Activated CD8-positive, alpha-beta memory T cell treated with anti-CD3 and anti-CD28 coated beads, Interleukin-2, amount 50 U/mL, for 48 hours (primary cell): ENCODE data around the gene HPS1.

Source experiments
- DNase-seq: peaks from one replicate; pipeline ENCODE4 v3.0.0-alpha.2; 2020

Gene HPS1

DNA sequence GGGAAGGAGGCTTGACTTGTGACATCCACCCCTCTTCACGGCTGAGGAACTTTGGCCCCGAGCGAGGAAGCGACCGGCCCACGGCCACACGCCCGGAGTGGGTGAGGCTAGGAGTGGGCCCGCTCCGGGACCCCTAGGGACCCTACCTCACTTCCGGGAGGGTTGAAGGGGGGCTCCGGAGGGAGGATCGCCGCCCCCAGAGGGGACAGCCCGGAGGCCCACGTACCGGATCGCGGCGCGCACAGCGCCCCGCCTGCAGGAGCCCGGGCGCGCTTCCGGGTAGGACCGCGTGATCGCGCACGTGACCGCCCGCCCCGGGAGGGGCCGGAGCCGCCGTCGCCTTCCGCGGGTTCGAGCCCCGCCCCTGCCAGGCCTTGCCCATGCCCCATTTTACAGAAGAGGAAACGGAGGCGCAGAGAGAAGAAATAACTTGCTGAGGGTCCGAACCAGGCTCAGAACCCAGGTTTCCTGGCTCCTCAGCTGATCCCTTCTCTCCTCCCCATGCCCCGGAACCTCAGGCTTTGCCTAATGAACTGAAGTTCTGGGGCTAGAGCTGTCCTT is at the start of gene HPS1:
Gene HPS1 (minus strand): TSS at position 275 of the 561 bp plus-strand sequence. CDS start 3,695 bp downstream, outside the sequence.
- peak; percentile 93 for DNase-seq

- no peak for DNase-seq
Observed at GRCh38 chr10:98492763-98493162, 46.0 kb upstream of the HPS1 start.

DNA sequence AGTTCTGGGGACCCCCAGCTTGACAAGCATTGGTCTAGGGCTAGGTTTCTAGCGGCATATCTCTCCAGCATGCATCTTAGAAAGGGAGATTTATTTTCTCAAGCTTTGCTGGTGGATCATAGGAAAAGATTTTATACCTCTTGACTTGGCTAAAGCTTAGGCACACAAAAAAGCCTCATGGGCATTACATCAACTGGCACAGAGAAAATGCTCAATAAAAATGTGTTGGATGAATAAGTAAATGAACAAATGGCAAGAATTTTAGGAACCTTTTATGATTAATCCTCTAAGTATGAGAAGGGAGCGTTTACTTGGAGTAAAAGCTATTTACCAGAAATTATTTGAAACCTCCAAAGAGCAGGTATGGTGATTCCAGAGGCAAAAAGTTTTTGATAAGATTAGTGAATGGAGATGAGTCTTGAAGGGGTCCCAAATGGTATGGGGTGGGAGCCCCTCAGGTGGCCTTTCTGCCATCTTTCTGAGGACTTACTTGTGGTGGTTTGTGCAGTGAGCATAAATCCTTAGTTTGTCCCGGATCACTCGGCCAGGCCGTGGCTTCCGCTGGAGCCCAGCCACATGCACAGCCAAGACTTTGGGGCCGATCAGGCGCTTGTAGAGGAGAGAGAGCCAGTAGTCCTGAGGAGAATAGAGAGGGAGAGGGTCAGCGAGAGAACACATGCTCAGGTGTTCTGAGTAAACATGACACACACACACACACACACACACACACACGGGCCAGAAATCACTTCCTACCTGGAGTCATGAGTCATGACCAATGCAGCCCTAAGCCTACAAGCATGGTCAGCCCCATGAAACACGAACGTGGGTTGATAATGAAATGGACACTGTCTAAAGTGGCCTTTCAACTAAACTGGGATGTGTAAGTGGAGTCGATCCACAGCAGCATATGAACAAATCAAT is 43.1 kb upstream of the HPS1 start:
- DNase-seq: no peak

DNA sequence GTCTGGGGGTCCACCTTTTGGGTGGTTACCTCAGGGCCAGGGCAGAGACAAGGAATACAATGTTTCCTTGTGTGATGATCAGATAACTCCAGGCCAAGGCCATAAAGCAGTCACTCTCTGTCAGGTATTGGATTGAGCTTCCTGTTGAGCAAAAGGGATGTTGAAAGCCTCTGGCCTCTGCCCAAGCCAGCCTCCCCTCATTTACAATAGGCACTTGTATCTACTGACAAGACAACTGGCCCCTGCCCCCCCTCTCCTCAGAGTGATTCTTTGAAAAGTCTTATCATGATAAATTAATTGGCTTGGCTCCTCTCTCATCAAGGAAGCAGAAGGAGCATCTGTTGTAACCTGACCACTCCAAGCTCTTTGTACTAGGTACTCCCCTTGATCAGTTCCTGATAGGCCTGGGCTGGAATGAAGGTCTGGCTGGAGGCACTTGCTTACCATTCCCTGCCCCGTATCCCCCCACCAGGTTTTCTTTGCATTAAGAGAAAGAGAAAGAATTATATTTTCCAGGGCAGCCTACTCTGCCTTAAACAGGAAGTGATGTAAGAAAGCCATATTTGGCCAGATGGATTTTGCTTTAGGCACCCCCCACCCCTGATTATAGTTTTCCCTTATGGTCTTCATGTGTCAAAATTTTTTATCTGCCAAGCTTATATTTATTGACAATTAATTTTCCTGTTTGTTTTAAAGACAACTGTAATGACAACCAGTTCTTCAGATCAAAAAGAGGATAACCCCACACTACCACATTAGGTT is 42.1 kb upstream of the HPS1 start:
- DNase-seq: no peak

DNA sequence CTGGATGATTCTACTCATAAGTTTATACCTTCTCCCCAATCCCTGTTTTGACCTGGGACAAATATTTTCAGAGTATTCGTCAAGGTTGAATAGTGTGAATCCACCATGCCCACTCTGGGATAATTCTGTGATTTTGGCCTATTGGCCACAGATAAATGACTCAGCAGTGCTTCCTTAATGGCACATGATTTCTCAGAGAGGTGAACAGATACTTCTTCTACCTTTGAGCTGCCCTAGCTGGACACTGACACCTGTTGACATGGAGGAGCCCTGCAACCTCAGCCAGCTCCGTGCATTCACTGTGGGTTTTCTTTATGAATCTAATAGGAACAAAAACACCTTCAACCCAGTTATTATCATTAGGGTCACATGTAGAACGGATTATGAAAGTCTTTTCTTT is 40.9 kb upstream of the HPS1 start:
- DNase-seq: no peak

- DNase-seq: no peak
Observed at GRCh38 chr10:98486421-98486820, 39.7 kb upstream of the HPS1 start.

GRCh38 chr10:98485959-98486358 is 39.2 kb upstream of the HPS1 start:
- DNase-seq: no peak

DNA sequence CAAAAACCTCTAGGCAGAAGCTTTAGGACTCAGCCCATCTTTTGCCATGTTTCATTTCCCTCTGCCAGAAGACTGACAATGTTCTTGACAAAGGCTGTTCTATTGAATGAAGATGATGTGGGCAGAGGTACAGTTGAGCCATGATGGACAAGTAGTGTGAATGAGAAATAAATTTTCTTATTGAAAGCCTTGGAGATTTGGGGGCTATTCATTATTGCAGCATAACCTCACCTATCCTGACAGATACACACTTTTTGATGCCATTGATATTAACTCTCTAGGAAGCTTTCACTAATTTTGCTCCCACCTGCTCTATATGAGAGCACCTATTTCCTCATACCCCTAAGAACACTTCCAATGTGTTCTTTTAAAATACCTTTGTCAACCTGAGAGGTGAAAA is 36.9 kb upstream of the HPS1 start:
- no peak for DNase-seq

- no peak for DNase-seq
Observed at GRCh38 chr10:98482096-98482495, 35.4 kb upstream of the HPS1 start.

DNA sequence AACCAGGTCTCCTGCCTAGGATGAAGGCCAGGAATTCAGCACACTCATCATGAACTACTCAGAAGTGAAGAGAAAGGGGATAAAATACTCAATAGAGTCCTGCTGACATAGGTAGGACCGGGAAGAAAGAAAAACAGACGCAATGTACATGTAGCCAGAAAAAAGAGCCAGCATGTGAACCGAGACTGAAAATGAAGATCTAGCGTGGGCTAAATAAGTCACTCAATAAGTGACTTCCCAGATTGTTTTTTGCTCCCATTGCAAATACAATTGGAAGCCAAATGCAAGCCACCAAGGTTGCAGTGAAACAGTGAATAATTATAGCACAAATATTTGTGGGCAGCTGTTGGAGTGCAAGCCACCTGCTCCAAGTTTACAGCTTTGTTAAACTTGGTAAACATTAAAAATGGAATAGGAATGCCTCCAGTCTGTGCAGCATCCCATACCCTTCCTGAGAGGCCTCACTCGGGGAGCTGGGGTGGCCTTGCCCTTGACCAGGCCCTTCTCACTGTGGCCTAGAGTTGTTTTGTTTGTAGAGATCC is 34.7 kb upstream of the HPS1 start:
- DNase-seq: no peak

- DNase-seq: no peak
Observed at GRCh38 chr10:98478430-98479222, 31.9 kb upstream of the HPS1 start.

- DNase-seq: no peak
Observed at GRCh38 chr10:98477861-98478260, 31.1 kb upstream of the HPS1 start.

DNA sequence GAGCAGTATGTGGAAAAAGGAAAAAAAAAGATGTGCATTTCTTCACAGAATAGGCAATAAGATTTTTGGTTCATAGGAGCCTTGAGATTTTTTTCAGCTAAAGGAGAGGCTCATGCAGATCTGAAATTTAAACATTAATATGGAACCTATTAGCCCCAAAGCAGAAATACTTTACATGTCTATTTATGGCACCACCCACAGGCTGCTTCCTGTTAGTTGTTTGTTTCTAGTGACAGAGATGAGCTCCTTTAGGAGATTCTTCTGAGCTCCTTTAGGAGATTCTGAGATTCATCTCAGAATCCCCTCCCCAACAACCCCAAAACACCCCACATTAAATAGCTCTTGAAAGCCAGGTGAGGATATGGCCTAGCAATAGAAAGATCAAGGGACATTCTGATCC is 27.9 kb upstream of the HPS1 start:
- no peak for DNase-seq

DNA sequence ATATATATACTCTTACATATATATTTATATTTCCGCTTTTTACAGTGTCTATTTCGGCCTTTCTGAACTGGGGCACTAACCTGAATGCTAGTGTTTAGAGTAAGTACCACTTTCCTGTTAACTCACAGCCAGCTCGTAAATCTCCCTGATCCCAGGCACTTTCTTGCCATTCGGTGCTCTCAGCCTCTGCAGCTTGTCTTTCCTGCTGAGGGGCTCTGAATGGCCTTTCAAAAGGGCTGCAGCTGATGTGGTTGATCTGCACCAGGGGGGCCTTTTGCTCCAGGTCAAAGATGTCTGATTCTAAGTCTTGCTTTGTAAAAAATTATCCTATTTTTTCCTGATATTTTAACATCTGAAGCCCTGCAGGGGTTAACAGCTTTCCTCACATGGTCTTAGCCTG is 25.5 kb upstream of the HPS1 start:
- no peak for DNase-seq

DNA sequence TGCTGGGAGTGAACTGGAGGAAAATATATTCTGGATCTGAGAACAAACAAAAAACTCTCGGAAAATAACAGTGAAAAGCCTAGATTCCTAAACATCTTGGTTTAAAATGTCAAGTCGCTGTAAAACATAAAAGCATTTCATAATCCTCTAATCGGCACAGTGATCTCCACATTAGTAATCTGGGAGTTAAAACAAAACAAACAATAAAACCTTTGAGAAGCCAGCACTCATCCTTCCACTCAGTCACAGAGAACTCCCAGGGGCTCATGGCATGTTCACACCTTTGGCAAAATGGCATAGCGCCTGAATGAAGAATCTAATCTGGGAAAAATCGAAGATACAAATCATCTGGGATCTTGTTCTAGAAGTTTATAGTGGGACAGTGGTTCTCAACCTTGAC is 24.1 kb upstream of the HPS1 start:
- no peak for DNase-seq

DNA sequence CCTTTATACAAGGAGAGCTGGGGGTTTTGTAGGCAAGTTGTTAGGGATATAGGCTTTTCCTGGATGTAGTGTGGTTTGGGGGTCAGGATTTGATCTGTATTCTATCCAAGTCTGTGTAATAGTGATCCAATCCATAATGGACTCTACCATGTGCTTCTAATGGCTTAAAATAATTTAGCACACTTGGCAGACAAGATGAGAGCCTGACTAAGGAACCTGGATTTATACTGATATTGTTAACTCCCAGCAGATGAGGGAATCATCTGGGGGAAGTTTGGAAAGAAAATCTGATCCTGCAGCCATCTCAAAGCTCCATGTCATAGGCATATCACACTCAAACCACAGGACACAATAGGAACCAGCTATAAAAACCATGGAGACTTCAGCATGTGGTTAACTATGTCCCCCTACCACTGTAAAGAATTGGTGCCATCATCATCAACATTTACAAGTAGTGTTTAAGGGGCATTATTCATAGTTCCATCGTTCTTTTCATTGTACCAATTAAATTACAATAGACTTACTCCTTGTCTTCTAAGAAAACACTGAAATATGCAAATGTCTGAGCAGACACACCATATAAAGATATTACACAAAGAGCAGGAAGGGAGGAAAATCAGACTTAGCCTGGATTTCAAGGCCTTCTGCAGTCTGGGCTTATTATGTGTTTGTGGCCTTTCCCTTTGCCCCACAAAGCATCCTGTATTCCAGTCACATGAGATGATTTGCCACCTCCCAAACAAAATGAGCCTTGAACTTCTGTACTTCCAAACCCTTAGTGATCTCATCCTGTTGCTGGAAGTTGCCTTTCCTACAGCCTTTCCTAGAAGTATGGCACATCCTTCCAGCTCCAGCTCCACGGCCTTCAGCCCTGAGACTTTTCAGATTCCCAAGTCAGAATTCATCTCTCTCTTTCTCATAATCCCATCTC is 22.5 kb upstream of the HPS1 start:
- DNase-seq: no peak

GRCh38 chr10:98467506-98468318 is 21.0 kb upstream of the HPS1 start:
- peak; percentile 76 for DNase-seq

DNA sequence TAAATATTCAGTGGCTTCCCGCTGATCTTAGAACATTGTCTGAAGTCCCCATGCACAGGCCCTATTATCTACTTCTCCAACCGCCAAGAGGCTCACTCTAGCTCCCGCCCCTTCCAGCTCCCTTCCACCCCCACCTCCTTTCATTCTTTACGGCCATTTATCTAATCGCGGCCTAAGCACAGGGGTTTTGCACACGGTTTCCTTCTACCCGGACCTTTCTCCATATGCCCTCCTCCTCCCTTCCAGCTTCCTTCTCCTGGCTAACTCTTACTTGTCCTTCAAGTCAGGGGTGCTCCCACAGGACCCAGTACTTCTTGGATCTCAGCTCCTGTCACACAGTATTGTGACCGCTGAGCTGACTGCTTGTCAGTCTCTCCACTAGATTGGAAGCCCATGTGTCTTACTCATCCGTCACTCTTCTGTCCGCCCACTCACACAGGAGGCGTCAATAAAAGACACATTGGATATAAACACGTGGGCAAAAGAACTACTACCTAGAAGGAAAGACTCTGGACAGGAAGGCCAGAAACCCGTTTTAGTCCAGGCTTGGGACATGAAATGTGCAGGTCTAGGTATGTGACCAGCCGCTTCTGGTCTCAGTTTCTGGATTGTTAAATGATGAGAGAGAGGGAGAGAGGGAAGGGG is 20.2 kb upstream of the HPS1 start:
- DNase-seq: no peak

DNA sequence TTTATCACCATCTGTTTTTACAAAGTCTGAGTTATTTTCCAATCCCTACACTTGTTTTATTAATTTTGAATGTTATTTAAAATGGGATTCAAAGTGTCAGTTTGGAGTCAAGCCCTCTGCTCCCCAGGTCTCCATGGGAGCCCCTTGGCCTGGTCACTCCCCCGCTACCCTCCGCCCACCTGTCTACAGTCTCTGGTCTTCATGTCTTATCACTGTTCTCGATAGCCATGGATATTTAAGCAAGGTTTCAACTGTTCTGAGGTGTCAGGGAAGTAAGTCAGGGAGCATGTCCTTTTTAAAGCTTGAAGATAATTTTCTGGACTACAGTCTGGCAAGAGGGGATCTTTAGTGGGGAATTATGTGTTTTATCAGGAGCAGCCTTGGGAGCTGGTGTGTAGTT is 19.1 kb upstream of the HPS1 start:
- no peak for DNase-seq
